ENCODE measurements around the gene NINJ2. TPM values are rescaled to one million over a fixed set of nuclear protein-coding genes. Genes with fewer than 3 reads are reported as not detected.
A peak's percentile ranks its signal among the peaks of the same experiment; 100 is the strongest.

Gene NINJ2
- total and polyA plus RNA-seq, 10 donors: 6.6 to 18.8 (median 10.2) TPM

- peak overlapping the region; percentile 44 to 100 (median 99) for H3K27ac ChIP-seq
- DNase-seq: no peak
- TF ChIP-seq POLR2A (IDR thresholded peaks at IDR 0.05) (no peak), POLR2AphosphoS5 (IDR thresholded peaks at IDR 0.05) (peak in 1 of 3 donors; percentile 8)
- TF ChIP-seq, protein P1, sequence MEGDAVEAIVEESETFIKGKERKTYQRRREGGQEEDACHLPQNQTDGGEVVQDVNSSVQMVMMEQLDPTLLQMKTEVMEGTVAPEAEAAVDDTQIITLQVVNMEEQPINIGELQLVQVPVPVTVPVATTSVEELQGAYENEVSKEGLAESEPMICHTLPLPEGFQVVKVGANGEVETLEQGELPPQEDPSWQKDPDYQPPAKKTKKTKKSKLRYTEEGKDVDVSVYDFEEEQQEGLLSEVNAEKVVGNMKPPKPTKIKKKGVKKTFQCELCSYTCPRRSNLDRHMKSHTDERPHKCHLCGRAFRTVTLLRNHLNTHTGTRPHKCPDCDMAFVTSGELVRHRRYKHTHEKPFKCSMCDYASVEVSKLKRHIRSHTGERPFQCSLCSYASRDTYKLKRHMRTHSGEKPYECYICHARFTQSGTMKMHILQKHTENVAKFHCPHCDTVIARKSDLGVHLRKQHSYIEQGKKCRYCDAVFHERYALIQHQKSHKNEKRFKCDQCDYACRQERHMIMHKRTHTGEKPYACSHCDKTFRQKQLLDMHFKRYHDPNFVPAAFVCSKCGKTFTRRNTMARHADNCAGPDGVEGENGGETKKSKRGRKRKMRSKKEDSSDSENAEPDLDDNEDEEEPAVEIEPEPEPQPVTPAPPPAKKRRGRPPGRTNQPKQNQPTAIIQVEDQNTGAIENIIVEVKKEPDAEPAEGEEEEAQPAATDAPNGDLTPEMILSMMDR (IDR thresholded peaks at IDR 0.05 in 8 of 11, conservative IDR thresholded peaks at IDR 0.05 in 3 of 11): no peak
- no peaks in the 10 kb centered on the region for H3K9me3 ChIP-seq
- intact Hi-C loops (cut with DNase I; ENCODE audit: low total_unique reads): loop anchor here (10.0 kb wide), 1 partner anchor 108 kb away; the partner anchor contains the start of gene WNK1
- H3K27me3 ChIP-seq (replicated peaks in 1 of 7): no peaks in the 10 kb centered on the region
- WGBS, 5 donors: 68 to 85% (median 84%) methylated on average over 14 of the region's 14 CpGs
- no peak overlapping the region for H3K4me3 ChIP-seq
- H3K4me1 ChIP-seq: peaks cover 19 to 74% (median 47%) of the 10 kb centered on the region in 6 donors
- peaks cover 0 to 15% (median 2%) of the 10 kb centered on the region in 6 donors for H3K36me3 ChIP-seq
Observed at GRCh38 chr12:646442-647384, 16.5 kb downstream of the NINJ2 start.

- peaks cover 19 to 78% (median 49%) of the 10 kb centered on the region in 6 donors for H3K4me1 ChIP-seq
- no peaks in the 10 kb centered on the region for H3K27me3 ChIP-seq (replicated peaks in 1 of 7)
- no peak for DNase-seq
- no peak overlapping the region for H3K4me3 ChIP-seq
- intact Hi-C loops (cut with DNase I; ENCODE audit: low total_unique reads): loop anchor here (10.0 kb wide), 1 partner anchor 109 kb away; the partner anchor contains the start of gene WNK1
- peaks cover 0 to 15% (median 2%) of the 10 kb centered on the region in 6 donors for H3K36me3 ChIP-seq
- peak overlapping the region; percentile 44 to 100 (median 99) for H3K27ac ChIP-seq
- WGBS, 5 donors: 35 to 56% (median 46%) methylated on average over 8 of the region's 8 CpGs
- no peak for TF ChIP-seq POLR2A (IDR thresholded peaks at IDR 0.05)
- no peak for TF ChIP-seq POLR2AphosphoS5 (IDR thresholded peaks at IDR 0.05)
- TF ChIP-seq, protein P1 (IDR thresholded peaks at IDR 0.05 in 8 of 11, conservative IDR thresholded peaks at IDR 0.05 in 3 of 11): no peak
- no peaks in the 10 kb centered on the region for H3K9me3 ChIP-seq
Observed at GRCh38 chr12:645563-646071, 17.6 kb downstream of the NINJ2 start.

DNA sequence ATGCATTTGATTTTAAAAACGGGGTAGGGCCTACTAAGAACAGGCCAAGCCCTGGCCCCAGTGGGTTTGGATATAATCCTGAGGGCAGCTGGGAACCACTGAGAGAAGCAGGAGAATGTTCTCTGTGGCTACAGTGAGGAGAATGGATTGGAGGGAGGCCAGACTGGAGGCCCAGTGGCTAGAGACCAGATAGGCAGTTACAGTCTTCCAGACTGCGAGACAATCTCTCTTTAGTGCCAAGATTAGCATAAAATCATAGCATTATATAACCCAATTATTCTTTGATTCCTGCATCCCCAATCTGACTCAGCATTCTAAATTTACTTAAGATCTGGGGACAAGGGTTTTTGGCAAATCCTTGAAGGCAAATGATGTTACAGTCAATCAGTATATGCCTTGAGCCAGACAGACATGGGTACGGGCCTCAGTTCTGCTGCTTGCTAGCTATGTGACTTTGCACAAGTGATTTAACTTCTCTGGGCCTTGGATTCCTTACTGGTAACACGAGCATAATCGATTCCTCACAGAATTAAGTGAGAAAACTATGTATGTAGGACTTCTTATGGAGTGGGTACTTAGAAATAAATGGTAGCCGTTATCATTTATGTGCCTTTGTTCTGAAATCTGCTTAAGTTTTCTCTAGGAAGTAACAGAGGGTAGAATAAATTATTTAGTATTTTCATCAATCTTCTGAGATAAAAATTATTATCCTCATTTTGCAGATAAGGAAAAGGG is 18.3 kb downstream of the NINJ2 start:
- WGBS, 5 donors: 84 to 93% (median 88%) methylated on average over 6 of the region's 6 CpGs
- intact Hi-C loops (cut with DNase I; ENCODE audit: low total_unique reads): loop anchor here (5.0 to 10.0 kb wide), 2 partner anchors 68 to 110 kb away; partner anchors contain the start of gene WNK1
- TF ChIP-seq, protein P1 (IDR thresholded peaks at IDR 0.05 in 8 of 11, conservative IDR thresholded peaks at IDR 0.05 in 3 of 11): no peak
- TF ChIP-seq POLR2AphosphoS5 (IDR thresholded peaks at IDR 0.05) (no peak), POLR2A (IDR thresholded peaks at IDR 0.05) (no peak)
- no peaks in the 10 kb centered on the region for H3K9me3 ChIP-seq
- peaks cover 19 to 80% (median 50%) of the 10 kb centered on the region in 6 donors for H3K4me1 ChIP-seq
- H3K4me3 ChIP-seq: peak overlapping the region in 1 of 8 donors; percentile 85
- H3K36me3 ChIP-seq: peaks cover 0 to 15% (median 2%) of the 10 kb centered on the region in 6 donors
- H3K27me3 ChIP-seq (replicated peaks in 1 of 7): no peaks in the 10 kb centered on the region
- DNase-seq: no peak
- peak overlapping the region; percentile 44 to 100 (median 99) for H3K27ac ChIP-seq
